OCI-LY3 (cell line): Measurements from ENCODE around the gene PRDM12.

ENCODE experiments used
- H2AFZ ChIP-seq: fragments of 200-600, 300-600 bp; shearing (Covaris generic); 2 replicates; pipeline ENCODE4 v1.6.0; 2014; ENCODE audit warnings: antibody characterized with exemption, low read depth, low read length
- H3K27ac ChIP-seq: fragments of 200-600, 300-600 bp; sonication (generic); 2 replicates; pipeline ENCODE4 v1.5.1; 2014; ENCODE audit warnings: mild to moderate bottlenecking, low read length, moderate library complexity, mixed read lengths
- H3K27me3 ChIP-seq: fragments of 200-600, 300-600 bp; sonication (generic); 2 replicates; pipeline ENCODE4 v1.6.1; 2014; ENCODE audit warnings: low read depth, low read length, mixed read lengths
- H3K36me3 ChIP-seq: fragments of 200-600, 300-600 bp; sonication (generic); replicated peaks from 2 replicates; pipeline ENCODE3; 2014; ENCODE audit warnings: low read depth, low read length, mixed read lengths
- H3K4me1 ChIP-seq: fragments of 300-600, 200-600 bp; sonication (generic); 2 replicates; pipeline ENCODE4 v1.6.1; 2014; ENCODE audit warnings: low read length, mixed read lengths
- H3K4me2 ChIP-seq: fragments of 200-600, 300-600 bp; sonication (generic); 2 replicates; pipeline ENCODE4 v1.6.1; 2014; ENCODE audit warnings: low read length, mixed read lengths
- H3K4me3 ChIP-seq: fragments of 300-600, 200-600 bp; sonication (generic); 2 replicates; pipeline ENCODE4 v1.5.1; 2014; ENCODE audit warnings: antibody characterized with exemption, mild to moderate bottlenecking, low read length, moderate library complexity
- H3K79me2 ChIP-seq: fragments of 300-600, 200-600 bp; shearing (Covaris generic); 2 replicates; pipeline ENCODE4 v1.6.1; 2014; ENCODE audit warnings: mild to moderate bottlenecking, low read length, mixed read lengths
- H3K9ac ChIP-seq: fragments of 300-600, 200-600 bp; shearing (Covaris generic); 2 replicates; pipeline ENCODE4 v1.6.0; 2014; ENCODE audit warnings: mild to moderate bottlenecking, low read length, moderate library complexity
- H3K9me3 ChIP-seq: fragments of 200-600, 300-600 bp; shearing (Covaris generic); 2 replicates; pipeline ENCODE4 v1.6.1; 2014; ENCODE audit warnings: low read length, mixed read lengths; ENCODE audit not compliant: insufficient read depth
- H4K20me1 ChIP-seq: fragments of 200-600, 300-600 bp; sonication (generic); 2 replicates; pipeline ENCODE4 v1.6.1; 2016; ENCODE audit warnings: low read length, mixed read lengths; ENCODE audit not compliant: insufficient read depth
- EZH2phosphoT487 ChIP-seq: fragments of 200-600 bp; shearing (Covaris generic); IDR thresholded peaks from 2 replicates; pipeline ENCODE4 v1.6.1; 2018; ENCODE audit warnings: antibody characterized with exemption, mixed run types, low read depth
- TF ChIP-seq, protein P1 (sequence below): fragments of 200-600, 300-600 bp; sonication (generic); IDR thresholded peaks from 2 replicates; pipeline ENCODE4 v1.5.1; 2014; ENCODE audit warnings: antibody characterized with exemption, low read length, low read depth

Gene PRDM12

DNA sequence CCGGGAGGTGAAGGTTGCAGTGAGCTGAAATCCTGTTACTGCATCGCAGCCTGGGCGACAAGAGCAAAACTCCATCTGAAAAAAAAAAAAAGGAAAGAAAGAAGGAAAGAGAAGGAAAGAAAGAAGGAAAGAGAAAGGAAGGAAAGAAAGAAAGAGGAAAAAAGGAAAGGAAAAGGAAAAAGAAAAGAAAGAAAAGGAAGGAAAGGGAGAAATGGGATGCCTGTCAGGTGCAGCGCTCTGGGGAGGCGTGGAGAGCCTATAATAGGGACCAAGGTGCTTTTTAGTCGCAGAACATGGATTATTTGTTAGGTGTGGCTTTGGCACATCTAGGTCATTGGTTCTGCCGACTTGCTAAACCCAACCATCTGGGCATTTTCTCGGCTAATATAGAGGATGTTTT lies 47.1 kb downstream of the PRDM12 start:
- Histone ChIP-seq H3K4me3 (peak overlapping the region; percentile 86; the same call in 1 of the 2 replicates), H3K9ac (no peak overlapping the region), H3K4me2 (peak overlapping the region; percentile 73; the same call in 1 of the 2 replicates), H3K36me3 (peaks cover 7% of the 10 kb centered on the region), H3K27ac (no peak overlapping the region), H3K4me1 (peaks cover 23% of the 10 kb centered on the region), H3K79me2 (peaks cover 32% of the 10 kb centered on the region), H2AFZ (no peak overlapping the region), H4K20me1 (0 out of 2 replicates have a peak, but pooled peaks cover 4% of the 10 kb centered on the region), H3K27me3 (no peaks in the 10 kb centered on the region), H3K9me3 (no peaks in the 10 kb centered on the region)
- TF ChIP-seq, protein P1, sequence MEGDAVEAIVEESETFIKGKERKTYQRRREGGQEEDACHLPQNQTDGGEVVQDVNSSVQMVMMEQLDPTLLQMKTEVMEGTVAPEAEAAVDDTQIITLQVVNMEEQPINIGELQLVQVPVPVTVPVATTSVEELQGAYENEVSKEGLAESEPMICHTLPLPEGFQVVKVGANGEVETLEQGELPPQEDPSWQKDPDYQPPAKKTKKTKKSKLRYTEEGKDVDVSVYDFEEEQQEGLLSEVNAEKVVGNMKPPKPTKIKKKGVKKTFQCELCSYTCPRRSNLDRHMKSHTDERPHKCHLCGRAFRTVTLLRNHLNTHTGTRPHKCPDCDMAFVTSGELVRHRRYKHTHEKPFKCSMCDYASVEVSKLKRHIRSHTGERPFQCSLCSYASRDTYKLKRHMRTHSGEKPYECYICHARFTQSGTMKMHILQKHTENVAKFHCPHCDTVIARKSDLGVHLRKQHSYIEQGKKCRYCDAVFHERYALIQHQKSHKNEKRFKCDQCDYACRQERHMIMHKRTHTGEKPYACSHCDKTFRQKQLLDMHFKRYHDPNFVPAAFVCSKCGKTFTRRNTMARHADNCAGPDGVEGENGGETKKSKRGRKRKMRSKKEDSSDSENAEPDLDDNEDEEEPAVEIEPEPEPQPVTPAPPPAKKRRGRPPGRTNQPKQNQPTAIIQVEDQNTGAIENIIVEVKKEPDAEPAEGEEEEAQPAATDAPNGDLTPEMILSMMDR = no peak
- no peak for TF ChIP-seq EZH2phosphoT487

DNA sequence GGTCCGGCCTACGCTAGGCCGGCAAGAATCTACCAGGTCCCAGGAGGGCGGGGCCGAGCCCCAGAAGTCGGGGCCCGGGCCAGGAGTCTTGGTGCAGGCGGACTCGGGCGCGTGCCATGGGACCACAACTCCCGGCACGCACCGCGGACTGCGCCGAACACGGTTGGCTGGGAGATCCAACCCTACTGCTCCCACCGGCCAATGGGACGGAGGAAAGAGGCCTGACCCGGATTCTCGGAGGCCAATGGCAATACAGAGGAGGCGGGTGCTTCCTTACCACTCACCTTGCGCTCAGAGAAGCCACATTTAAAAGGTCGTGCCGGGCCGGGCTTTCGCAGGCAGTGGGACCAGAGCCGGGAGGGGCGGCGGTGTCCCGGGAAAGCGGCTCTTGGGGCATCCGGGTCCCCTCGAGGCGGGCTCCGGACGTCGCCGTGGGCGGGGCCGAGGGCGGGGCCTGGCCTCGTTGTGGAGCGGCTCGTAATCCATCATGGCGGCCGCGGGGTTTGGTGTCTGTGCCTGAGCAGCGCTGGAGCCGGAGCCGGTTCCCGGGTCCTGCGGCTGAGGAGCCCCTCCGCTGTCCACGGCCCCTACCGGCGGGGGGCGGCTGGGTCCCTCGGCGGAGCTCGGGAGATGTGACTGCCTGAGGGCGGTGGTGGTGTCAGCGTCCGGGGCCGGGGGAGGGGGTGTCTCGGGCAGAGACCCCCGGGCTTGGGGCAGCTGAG lies 48.3 kb downstream of the PRDM12 start:
- peak overlapping the region; percentile 97 for H3K4me2 ChIP-seq
- H3K27ac ChIP-seq = peak overlapping the region; percentile 80
- H3K4me1 ChIP-seq = peaks cover 23% of the 10 kb centered on the region
- H3K9me3 ChIP-seq = no peaks in the 10 kb centered on the region
- H3K79me2 ChIP-seq = peaks cover 42% of the 10 kb centered on the region
- no peak for TF ChIP-seq EZH2phosphoT487
- TF ChIP-seq, protein P1 = no peak
- H3K9ac ChIP-seq = peak overlapping the region; percentile 71
- no peaks in the 10 kb centered on the region for H4K20me1 ChIP-seq
- H3K4me3 ChIP-seq = peak overlapping the region; percentile 86
- peak overlapping the region; percentile 73 for H2AFZ ChIP-seq
- peaks cover 4% of the 10 kb centered on the region for H3K36me3 ChIP-seq
- no peaks in the 10 kb centered on the region for H3K27me3 ChIP-seq

DNA sequence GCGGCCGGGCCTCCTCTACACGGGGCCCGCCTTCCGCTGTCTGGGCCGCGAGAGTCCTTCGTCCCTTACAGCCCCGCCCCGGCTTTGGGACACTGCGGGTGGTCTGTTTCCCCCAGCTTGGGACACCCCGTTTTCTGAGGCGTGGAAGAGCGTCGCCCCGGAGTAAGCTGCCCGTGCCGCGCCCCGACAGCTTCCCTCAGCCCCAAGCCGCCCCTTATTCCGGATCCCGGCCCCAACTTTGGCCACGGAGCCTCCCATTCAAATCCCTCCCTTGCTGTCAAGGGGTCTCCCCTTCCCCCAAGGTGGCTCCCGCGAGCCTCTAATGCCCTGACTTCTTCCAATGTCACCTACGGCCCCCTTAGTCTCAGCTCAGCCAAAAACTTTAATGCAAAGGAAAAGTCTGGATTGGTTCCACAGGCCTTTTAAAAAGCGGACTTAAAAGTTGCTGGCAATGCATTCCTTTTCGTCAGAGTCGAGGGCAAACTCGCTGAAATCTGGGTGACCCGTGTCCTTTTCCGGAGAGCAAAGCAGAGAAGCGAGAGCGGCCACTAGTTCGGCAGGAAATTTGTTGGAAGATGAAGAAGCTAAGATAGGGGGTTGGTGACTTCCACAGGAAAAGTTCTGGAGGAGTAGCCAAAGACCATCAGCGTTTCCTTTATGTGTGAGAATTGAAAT lies 49.0 kb downstream of the PRDM12 start:
- Histone ChIP-seq H3K27ac (peak overlapping the region; percentile 80), H3K9me3 (no peaks in the 10 kb centered on the region), H3K4me1 (peaks cover 23% of the 10 kb centered on the region), H4K20me1 (no peaks in the 10 kb centered on the region), H2AFZ (0 out of 2 replicates have a peak overlapping the region, but pooled peaks have one; percentile 73), H3K79me2 (peaks cover 44% of the 10 kb centered on the region), H3K36me3 (peaks cover 4% of the 10 kb centered on the region), H3K4me2 (peak overlapping the region; percentile 97), H3K27me3 (no peaks in the 10 kb centered on the region), H3K4me3 (peak overlapping the region; percentile 86), H3K9ac (peak overlapping the region; percentile 71)
- TF ChIP-seq, protein P1 = peak; percentile 33
- TF ChIP-seq EZH2phosphoT487 = no peak

DNA sequence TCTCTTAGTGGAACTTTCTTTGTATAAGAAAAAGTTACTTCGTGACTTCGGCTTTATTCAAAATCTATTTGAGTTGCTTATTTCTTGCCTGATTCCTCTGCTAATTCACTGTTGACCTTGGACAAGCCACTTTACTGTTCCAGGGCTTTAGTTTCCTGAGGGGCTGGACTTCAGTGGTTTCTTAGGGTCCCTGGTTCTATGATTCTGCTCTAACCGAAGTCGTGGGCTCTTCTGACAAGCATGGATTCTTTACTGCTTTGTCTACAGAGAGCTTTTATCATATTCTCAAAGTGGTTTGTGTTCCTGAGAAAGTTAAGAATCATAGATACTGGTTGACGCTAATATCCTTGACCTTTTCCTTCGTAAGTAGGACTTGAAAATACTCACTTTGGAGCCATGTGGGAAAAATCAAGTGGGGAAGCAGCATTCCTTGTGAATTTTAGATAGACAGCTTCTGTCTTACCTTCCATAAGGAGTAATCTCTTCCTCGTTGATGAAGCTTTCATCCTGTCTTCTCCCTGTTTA lies 50.3 kb downstream of the PRDM12 start:
- Histone ChIP-seq H4K20me1 (no peaks in the 10 kb centered on the region), H3K36me3 (no peaks in the 10 kb centered on the region), H2AFZ (no peak overlapping the region), H3K4me3 (peak overlapping the region; percentile 86), H3K4me2 (peak overlapping the region; percentile 97), H3K9ac (no peak overlapping the region), H3K79me2 (peaks cover 51% of the 10 kb centered on the region), H3K27ac (no peak overlapping the region), H3K4me1 (peaks cover 23% of the 10 kb centered on the region), H3K27me3 (no peaks in the 10 kb centered on the region), H3K9me3 (no peaks in the 10 kb centered on the region)
- no peak for TF ChIP-seq EZH2phosphoT487
- TF ChIP-seq, protein P1 = no peak
